Measurements from ENCODE around the gene SELENOP. TPM values are rescaled to one million over a fixed set of nuclear protein-coding genes. Genes with fewer than 3 reads are reported as not detected.
"Not testable (repeated sequence)": the region's sequence is repeated elsewhere in the genome, so short reads cannot be mapped to it uniquely, and the experiment has no call there.

The SELENOP gene
- total RNA-seq, 1 experiment from 2014 or later = 8.5 TPM

DNA sequence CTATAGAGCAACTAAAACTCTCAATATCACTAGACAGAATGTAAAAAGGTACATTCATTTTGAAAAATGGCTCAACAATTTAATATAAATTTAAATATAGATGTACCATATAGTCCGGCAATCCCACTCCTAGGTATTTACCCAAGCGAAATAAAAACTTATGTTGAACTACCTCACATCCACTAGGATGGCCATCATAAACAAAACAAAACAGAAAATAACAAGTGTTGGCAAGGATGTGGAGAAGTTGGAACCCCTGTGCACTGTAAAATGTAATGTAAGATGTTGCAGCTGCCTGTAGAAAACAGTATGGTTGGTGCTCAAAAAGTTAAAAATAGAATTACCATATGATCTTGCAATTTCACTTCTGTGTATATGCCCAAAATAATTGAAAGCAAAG lies 36.9 kb upstream of the SELENOP start:
- Histone ChIP-seq H3K56ac (ENCODE audit: insufficient read length, low read depth, low read length) (no peak overlapping the region), H3K18ac (ENCODE audit: insufficient read length, low read depth, low read length) (no peak overlapping the region), H2BK120ac (ENCODE audit: low read depth, low read length, poor library complexity, severe bottlenecking) (no peak overlapping the region), H3K9ac (ENCODE audit: extremely low read depth, insufficient read length, low read length) (no peak overlapping the region), H3K4me2 (ENCODE audit: insufficient read depth, insufficient read length, low read length) (no peak overlapping the region), H3K23me2 (ENCODE audit: insufficient read length, low read depth, low read length, poor library complexity, severe bottlenecking) (no peaks in the 10 kb centered on the region), H4K20me1 (ENCODE audit: control insufficient read depth, insufficient read depth, insufficient read length) (no peaks in the 10 kb centered on the region), H2AFZ (ENCODE audit: low read length) (no peak overlapping the region), H3K4ac (ENCODE audit: low read depth, low read length) (no peak overlapping the region), H2BK20ac (ENCODE audit: low read depth, low read length, poor library complexity, severe bottlenecking) (no peak overlapping the region), H3K27ac (ENCODE audit: insufficient read length, low read depth, low read length) (no peak overlapping the region), H2BK12ac (ENCODE audit: insufficient read length, low read depth, low read length) (no peak overlapping the region), H3K23ac (ENCODE audit: insufficient read length, low read depth, low read length) (no peak overlapping the region), H2BK5ac (ENCODE audit: insufficient read length, low read length) (no peak overlapping the region), H4K91ac (ENCODE audit: insufficient read length, low read depth, low read length) (no peak overlapping the region), H3K27me3 (ENCODE audit: insufficient read depth, low read length) (no peaks in the 10 kb centered on the region), H2BK15ac (ENCODE audit: low read depth, low read length) (no peak overlapping the region), H4K8ac (replicated peaks; ENCODE audit: insufficient read length, low read depth, low read length) (no peak overlapping the region), H4K5ac (ENCODE audit: insufficient read length, low read depth, low read length) (no peak overlapping the region), H3K79me1 (ENCODE audit: insufficient read depth, low read depth, low read length, poor library complexity, severe bottlenecking) (no peaks in the 10 kb centered on the region), H3K4me1 (ENCODE audit: insufficient read depth, low read length) (no peaks in the 10 kb centered on the region), H3K79me2 (ENCODE audit: insufficient read depth, low read length) (no peaks in the 10 kb centered on the region), H3K14ac (ENCODE audit: insufficient read depth, low read length) (no peak overlapping the region), H3K9me3 (ENCODE audit: control insufficient read depth, low read depth, low read length) (no peaks in the 10 kb centered on the region), H2AK5ac (ENCODE audit: insufficient read length, low read length) (no peak overlapping the region), H3T11ph (ENCODE audit: low read length) (no peak overlapping the region)
- no peak overlapping the region for H3K4me3 Mint-ChIP-seq
- no peak for DNase-seq
- H3K27ac Mint-ChIP-seq = no peak overlapping the region
- H3K4me1 Mint-ChIP-seq = no peaks in the 10 kb centered on the region
- H3K36me3 Mint-ChIP-seq (ENCODE audit: insufficient read depth in 1 of 3, low read depth in 3 of 3) = no peaks in the 10 kb centered on the region
- H3K9me3 Mint-ChIP-seq = peaks cover 3% of the 10 kb centered on the region in 2 experiments; a peak in 1 of 5 replicates
- no peaks in the 10 kb centered on the region for H3K27me3 Mint-ChIP-seq (ENCODE audit: low read depth)
- TF ChIP-seq CTCF (conservative IDR thresholded peaks at IDR 0.05) = no peak
- no CpG with 5 or more reads among the region's 2 CpGs for WGBS (ENCODE audit: extremely low coverage, insufficient read length, low lambda C conversion rate)

GRCh38 chr5:42844408-42844807 lies 32.7 kb upstream of the SELENOP start:
- H2BK120ac ChIP-seq (ENCODE audit: low read depth, low read length, poor library complexity, severe bottlenecking); H3K79me1 ChIP-seq (ENCODE audit: insufficient read depth, low read depth, low read length, poor library complexity, severe bottlenecking); H2BK15ac ChIP-seq (ENCODE audit: low read depth, low read length); H3K4me1 Mint-ChIP-seq; H3K14ac ChIP-seq (ENCODE audit: insufficient read depth, low read length); DNase-seq; H3K27ac ChIP-seq (ENCODE audit: insufficient read length, low read depth, low read length); H2AFZ ChIP-seq (ENCODE audit: low read length); H3K79me2 ChIP-seq (ENCODE audit: insufficient read depth, low read length); H3K56ac ChIP-seq (ENCODE audit: insufficient read length, low read depth, low read length); H4K5ac ChIP-seq (ENCODE audit: insufficient read length, low read depth, low read length); H3K18ac ChIP-seq (ENCODE audit: insufficient read length, low read depth, low read length); H3K4ac ChIP-seq (ENCODE audit: low read depth, low read length); H3K23me2 ChIP-seq (ENCODE audit: insufficient read length, low read depth, low read length, poor library complexity, severe bottlenecking); H3K36me3 Mint-ChIP-seq (ENCODE audit: insufficient read depth in 1 of 3, low read depth in 3 of 3); H3K9me3 ChIP-seq (ENCODE audit: control insufficient read depth, low read depth, low read length); H3K4me3 Mint-ChIP-seq; H3K23ac ChIP-seq (ENCODE audit: insufficient read length, low read depth, low read length); H3T11ph ChIP-seq (ENCODE audit: low read length); H3K9me3 Mint-ChIP-seq; H3K27me3 ChIP-seq (ENCODE audit: insufficient read depth, low read length); H3K27ac Mint-ChIP-seq; H2BK12ac ChIP-seq (ENCODE audit: insufficient read length, low read depth, low read length); H2AK5ac ChIP-seq (ENCODE audit: insufficient read length, low read length); H3K9ac ChIP-seq (ENCODE audit: extremely low read depth, insufficient read length, low read length); H4K8ac ChIP-seq (replicated peaks; ENCODE audit: insufficient read length, low read depth, low read length); H4K20me1 ChIP-seq (ENCODE audit: control insufficient read depth, insufficient read depth, insufficient read length); H2BK20ac ChIP-seq (ENCODE audit: low read depth, low read length, poor library complexity, severe bottlenecking); H3K27me3 Mint-ChIP-seq (ENCODE audit: low read depth); H3K4me1 ChIP-seq (ENCODE audit: insufficient read depth, low read length); H4K91ac ChIP-seq (ENCODE audit: insufficient read length, low read depth, low read length); H3K4me2 ChIP-seq (ENCODE audit: insufficient read depth, insufficient read length, low read length); H2BK5ac ChIP-seq (ENCODE audit: insufficient read length, low read length): not testable (repeated sequence)
- no CpG with 5 or more reads among the region's 4 CpGs for WGBS (ENCODE audit: extremely low coverage, insufficient read length, low lambda C conversion rate)
